ENCODE data around the gene ZNF883.

- TF ChIP-seq POLR2A (IDR thresholded peaks at IDR 0.05) (no peak), CTCF (IDR thresholded peaks at IDR 0.05) (no peak)
Measured at GRCh38 chr9:112939418-112939817, 72.6 kb downstream of the ZNF883 start.

All from prostate gland (tissue), 2 donors.